ENCODE measurements around the gene DCAF4.
A peak's percentile ranks its signal among the peaks of the same experiment; 100 is the strongest.

DCAF4 gene

DNA sequence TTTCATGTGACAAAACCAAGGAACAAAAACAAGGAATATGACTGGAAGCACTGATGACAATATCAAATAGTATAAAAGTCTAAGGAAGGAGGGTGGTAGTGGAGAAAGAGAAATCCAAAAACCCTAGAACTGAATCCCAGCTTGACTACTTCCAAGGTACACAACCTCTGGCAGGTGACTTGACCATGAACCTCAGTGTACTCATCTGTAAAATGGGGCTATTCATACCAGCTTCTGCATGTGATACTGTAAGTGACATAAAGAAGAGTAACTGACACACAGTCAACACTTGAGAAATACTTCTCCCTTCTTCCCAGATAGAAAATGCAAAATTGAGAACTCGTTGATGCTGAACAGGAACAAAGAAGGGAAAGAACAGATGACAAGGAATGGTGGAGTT, 22.0 kb upstream of the DCAF4 start:
- no peak overlapping the region for H3K4me3 ChIP-seq (replicated peaks; ENCODE audit: low read depth, low read length)
- no peak for DNase-seq (ENCODE audit: low read depth)
- TF ChIP-seq, protein P1, sequence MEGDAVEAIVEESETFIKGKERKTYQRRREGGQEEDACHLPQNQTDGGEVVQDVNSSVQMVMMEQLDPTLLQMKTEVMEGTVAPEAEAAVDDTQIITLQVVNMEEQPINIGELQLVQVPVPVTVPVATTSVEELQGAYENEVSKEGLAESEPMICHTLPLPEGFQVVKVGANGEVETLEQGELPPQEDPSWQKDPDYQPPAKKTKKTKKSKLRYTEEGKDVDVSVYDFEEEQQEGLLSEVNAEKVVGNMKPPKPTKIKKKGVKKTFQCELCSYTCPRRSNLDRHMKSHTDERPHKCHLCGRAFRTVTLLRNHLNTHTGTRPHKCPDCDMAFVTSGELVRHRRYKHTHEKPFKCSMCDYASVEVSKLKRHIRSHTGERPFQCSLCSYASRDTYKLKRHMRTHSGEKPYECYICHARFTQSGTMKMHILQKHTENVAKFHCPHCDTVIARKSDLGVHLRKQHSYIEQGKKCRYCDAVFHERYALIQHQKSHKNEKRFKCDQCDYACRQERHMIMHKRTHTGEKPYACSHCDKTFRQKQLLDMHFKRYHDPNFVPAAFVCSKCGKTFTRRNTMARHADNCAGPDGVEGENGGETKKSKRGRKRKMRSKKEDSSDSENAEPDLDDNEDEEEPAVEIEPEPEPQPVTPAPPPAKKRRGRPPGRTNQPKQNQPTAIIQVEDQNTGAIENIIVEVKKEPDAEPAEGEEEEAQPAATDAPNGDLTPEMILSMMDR (IDR thresholded peaks at IDR 0.05; ENCODE audit: low read length, missing control alignments), result no peak

- TF ChIP-seq, protein P1 (IDR thresholded peaks at IDR 0.05; ENCODE audit: low read length, missing control alignments), result peak; percentile 94
- peak; percentile 89 for DNase-seq (ENCODE audit: low read depth)
- H3K4me3 ChIP-seq (replicated peaks; ENCODE audit: low read depth, low read length), result no peak overlapping the region
Observed at GRCh38 chr14:72904840-72905561, 21.3 kb upstream of the DCAF4 start.

DNA sequence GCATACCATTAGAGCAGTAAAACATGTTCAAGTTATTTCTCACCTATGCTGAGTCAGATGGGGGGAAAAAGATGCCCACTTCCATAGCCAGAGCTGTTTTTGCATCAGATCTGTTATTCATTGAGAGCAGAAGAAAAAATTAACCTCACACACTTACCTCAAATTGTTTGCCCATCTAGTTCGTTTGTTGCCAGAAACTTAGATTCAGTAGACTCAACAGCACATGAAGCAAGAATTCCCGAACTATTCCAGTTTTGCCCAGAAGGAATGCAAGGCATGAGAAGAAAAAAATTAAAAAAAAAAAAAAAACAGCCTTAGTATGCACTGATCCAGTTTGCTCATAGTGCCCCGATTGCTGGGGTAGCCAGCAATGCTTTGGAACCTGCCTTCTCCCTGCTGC, 19.9 kb upstream of the DCAF4 start:
- TF ChIP-seq, protein P1 (IDR thresholded peaks at IDR 0.05; ENCODE audit: low read length, missing control alignments), result no peak
- H3K4me3 ChIP-seq (replicated peaks; ENCODE audit: low read depth, low read length), result no peak overlapping the region
- DNase-seq (ENCODE audit: low read depth), result peak; percentile 62

- TF ChIP-seq, protein P1 (IDR thresholded peaks at IDR 0.05; ENCODE audit: low read length, missing control alignments), result no peak
- no peak for DNase-seq (ENCODE audit: low read depth)
- no peak overlapping the region for H3K4me3 ChIP-seq (replicated peaks; ENCODE audit: low read depth, low read length)
Observed at GRCh38 chr14:72906879-72907278, 19.4 kb upstream of the DCAF4 start.

DNA sequence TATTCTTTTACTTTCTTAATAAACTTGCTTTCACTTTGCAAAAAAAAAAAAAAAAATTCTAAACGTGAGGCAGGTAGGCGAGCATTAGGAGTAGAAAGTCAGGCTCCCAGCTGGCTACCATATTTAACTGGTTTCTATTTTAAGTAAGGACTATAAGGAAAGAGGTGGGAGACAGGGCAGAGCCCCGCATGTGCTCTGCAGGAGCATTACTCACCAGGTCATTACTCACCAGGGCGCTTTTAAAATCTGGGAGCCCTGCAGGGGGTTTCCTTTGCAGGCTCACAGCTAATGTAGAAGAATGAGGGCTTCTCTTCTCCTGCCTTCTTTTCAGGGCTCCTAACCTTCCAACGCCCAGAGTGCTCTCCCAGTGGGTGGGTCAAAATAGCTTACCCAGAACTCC, 18.4 kb upstream of the DCAF4 start:
- no peak overlapping the region for H3K4me3 ChIP-seq (replicated peaks; ENCODE audit: low read depth, low read length)
- DNase-seq (ENCODE audit: low read depth), result no peak
- TF ChIP-seq, protein P1 (IDR thresholded peaks at IDR 0.05; ENCODE audit: low read length, missing control alignments), result no peak

- TF ChIP-seq, protein P1 (IDR thresholded peaks at IDR 0.05; ENCODE audit: low read length, missing control alignments), result no peak
- no peak for DNase-seq (ENCODE audit: low read depth)
- no peak overlapping the region for H3K4me3 ChIP-seq (replicated peaks; ENCODE audit: low read depth, low read length)
Observed at GRCh38 chr14:72909163-72909562, 17.1 kb upstream of the DCAF4 start.

DNA sequence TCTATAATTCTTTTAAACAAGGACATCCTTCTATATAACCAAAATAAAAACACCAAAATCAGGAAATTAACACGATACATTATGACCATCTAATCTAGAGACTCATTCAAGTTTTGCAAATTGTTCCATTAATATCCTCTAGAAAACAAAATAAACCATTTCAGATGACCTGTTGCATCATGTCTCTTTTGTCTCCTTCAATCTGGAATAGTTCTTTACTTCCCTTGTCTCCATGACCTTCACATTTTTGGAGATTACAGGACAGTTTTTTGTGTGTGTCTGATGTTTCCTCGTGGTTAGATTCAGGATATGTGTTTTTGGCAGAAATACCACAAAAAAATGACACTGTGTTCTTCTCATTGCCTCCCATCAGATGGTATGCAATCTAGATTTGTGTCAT, 12.5 kb upstream of the DCAF4 start:
- TF ChIP-seq, protein P1 (IDR thresholded peaks at IDR 0.05; ENCODE audit: low read length, missing control alignments), result no peak
- DNase-seq (ENCODE audit: low read depth), result no peak
- no peak overlapping the region for H3K4me3 ChIP-seq (replicated peaks; ENCODE audit: low read depth, low read length)

Measured in fibroblast of pulmonary artery (primary cell).